ENCODE data around the gene NEDD4L. TPM values are rescaled to one million over a fixed set of nuclear protein-coding genes. Genes with fewer than 3 reads are reported as not detected.
A peak's percentile ranks its signal among the peaks of the same experiment; 100 is the strongest.
"Not testable (repeated sequence)": the region's sequence is repeated elsewhere in the genome, so short reads cannot be mapped to it uniquely, and the experiment has no call there.

The NEDD4L gene
- total RNA-seq, 2 donors from 2014 or later = 5.0 to 7.3 TPM

DNA sequence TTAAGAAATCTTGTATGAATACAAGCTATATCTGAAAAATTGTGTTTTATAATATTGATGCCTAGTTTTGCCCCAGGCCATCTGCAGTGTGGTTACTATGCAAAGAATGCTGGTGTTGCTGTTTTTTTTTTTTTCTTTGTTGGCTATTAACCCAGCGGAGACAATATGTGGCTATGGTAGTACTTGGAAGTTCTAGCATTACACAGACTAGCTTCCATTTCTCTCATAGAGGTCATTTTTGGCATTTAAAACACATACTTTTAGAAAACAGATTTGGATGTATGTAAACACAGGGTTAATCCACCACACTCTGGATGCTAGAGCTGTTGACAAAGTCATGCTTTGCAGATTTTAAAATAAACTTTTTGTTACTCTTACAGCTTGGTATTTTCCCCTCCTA, 209.8 kb downstream of the NEDD4L start:
- Mint-ChIP-seq H3K9me3 (no peaks in the 10 kb centered on the region), H3K27ac (no peak overlapping the region)

DNA sequence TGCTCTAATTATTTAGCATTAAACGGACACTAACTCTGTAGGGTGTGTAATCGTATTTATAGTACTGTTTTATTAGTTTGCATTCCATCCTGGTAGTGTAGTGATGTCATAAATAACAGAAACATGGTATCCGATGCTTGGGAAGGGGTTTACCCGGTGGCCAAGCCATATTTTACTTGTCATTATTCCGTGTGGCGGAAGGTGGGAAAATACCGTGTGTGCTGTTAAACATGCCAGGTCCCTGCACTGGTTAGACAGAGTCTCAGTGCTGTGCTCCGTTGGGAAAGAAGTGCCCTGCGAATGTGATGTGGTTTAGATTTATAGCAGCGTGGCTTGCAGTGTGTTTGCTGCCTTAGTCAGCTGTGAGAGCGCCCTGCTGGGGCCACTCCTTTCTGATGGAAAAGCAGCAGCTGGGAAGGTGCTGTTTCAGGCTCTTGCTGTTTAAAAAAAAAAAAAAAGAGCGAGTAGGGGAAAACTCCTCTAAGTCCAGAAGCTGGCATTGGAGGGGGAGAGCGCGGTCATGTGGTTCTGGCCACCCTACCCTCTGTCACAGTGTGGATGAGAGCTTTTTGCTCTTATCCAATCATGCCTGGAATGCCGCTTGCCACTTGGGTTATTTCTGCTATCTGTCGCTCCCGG, 211.0 kb downstream of the NEDD4L start:
- no peak overlapping the region for H3K4me3 Mint-ChIP-seq
- no peaks in the 10 kb centered on the region for H3K27me3 Mint-ChIP-seq (ENCODE audit: low read depth)
- no peak for DNase-seq
- H3K27ac Mint-ChIP-seq = no peak overlapping the region
- H3K4me1 Mint-ChIP-seq (ENCODE audit: low read depth) = no peaks in the 10 kb centered on the region
- no peak for ATAC-seq (replicated peaks in 1 of 2)
- H3K36me3 Mint-ChIP-seq (ENCODE audit: insufficient read depth in 2 of 2) = no peaks in the 10 kb centered on the region
- H3K9me3 Mint-ChIP-seq = no peaks in the 10 kb centered on the region

More for the DNA sequence above, 209.8 kb downstream of the NEDD4L start:
- H3K4me3 Mint-ChIP-seq = no peak overlapping the region
- ATAC-seq (replicated peaks in 1 of 2) = no peak
- no peaks in the 10 kb centered on the region for H3K36me3 Mint-ChIP-seq (ENCODE audit: insufficient read depth in 2 of 2)
- DNase-seq = no peak
- H3K27me3 Mint-ChIP-seq (ENCODE audit: low read depth) = no peaks in the 10 kb centered on the region
- no peaks in the 10 kb centered on the region for H3K4me1 Mint-ChIP-seq (ENCODE audit: low read depth)

DNA sequence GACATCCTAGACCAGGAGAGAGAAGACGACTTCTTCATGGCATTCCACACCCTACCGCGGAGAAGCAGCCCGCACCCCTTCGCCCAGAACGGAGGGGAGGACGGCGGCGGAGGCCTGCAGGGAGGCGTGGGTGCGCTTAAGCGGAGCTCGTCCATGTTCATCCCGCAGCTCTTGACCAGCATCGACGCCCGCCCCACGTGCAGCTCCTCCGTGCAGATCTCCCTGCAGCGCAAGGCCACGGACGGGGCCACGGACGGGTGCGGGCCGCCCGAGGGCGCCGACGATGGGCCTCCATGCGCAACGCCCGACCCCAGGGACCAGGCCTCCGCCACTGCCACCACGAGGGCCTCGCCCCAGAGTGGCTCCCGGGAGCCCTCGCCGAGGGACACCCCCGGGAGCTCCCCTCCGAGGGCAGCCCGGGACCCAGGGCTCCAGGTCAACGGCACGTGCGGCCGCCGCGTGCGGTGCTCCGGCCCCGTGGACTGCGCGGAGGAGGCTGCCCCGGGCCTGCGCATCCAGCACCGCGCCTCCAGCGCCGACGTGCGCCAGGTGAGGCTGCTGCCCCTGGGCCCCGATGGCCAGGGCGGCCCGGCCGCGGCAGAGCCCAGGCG, 211.8 kb downstream of the NEDD4L start:
- no peaks in the 10 kb centered on the region for H3K4me1 Mint-ChIP-seq (ENCODE audit: low read depth)
- no peak for DNase-seq
- no peak overlapping the region for H3K4me3 Mint-ChIP-seq

DNA sequence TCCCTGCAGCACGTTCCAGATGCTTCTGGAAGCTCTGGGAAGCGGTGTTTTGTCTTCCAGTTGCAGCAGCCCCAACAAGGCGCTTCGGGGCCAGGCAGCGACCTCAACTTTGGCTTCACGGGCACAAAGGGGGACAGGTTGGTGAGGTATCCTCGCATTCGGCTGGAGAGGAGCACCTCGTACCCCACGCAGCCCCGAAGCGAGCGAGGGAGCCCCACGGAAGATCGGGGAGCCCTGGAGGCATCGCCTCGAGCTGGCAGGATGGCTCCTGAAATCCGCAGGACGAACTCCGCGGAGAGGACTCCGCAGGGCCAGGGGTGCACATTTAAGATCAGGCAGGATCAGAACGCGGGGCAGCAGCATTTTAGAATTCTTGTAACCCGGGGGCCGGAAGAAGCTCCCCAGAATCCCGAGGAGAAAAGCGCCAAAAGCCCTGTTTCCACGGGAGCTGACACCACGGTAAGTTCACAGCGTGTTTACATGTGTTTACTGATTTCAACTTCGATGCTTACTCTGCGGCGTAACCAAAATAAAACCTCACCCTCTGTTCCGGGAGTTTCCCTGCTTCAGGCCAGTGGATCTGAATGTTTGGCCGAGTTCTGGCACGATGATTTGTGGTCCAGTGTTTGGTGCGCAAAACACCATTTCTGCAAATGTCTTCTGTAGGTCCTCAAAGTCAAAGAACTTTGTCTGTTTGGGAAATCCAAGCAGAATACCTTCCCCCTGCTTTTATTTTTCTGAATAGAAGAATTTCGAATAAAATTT, 212.5 kb downstream of the NEDD4L start:
- Mint-ChIP-seq H3K36me3 (ENCODE audit: insufficient read depth in 2 of 2) (no peaks in the 10 kb centered on the region), H3K4me1 (ENCODE audit: low read depth) (no peaks in the 10 kb centered on the region), H3K4me3 (no peak overlapping the region), H3K27ac (no peak overlapping the region), H3K27me3 (ENCODE audit: low read depth) (no peaks in the 10 kb centered on the region), H3K9me3 (no peaks in the 10 kb centered on the region)
- ATAC-seq (replicated peaks in 1 of 2) = no peak
- no peak for DNase-seq

More for the DNA sequence above, 211.8 kb downstream of the NEDD4L start:
- H3K27ac Mint-ChIP-seq = no peak overlapping the region
- H3K27me3 Mint-ChIP-seq (ENCODE audit: low read depth) = no peaks in the 10 kb centered on the region
- no peak for ATAC-seq (replicated peaks in 1 of 2)
- H3K9me3 Mint-ChIP-seq = no peaks in the 10 kb centered on the region
- no peaks in the 10 kb centered on the region for H3K36me3 Mint-ChIP-seq (ENCODE audit: insufficient read depth in 2 of 2)

DNA sequence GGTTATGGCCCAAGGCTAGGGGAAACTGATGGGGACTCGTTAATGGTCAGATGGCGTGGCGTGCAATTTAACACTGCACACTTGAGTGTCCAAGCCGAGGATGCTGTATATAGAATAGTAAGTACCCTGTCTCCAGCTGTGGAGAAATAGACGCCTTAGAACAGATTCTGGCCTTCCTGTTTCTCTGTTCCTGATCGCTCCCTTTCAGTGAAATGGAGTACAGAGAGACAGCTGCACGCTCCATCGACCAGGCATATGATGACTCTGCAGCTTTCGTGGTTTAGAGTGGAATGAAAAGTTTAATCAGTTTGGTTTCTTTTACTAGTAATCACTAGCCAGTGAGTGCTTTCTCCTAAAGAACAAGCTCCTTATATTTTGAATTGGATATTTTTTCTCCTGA, 213.4 kb downstream of the NEDD4L start:
- no peak for ATAC-seq (replicated peaks in 1 of 2)
- no peaks in the 10 kb centered on the region for H3K27me3 Mint-ChIP-seq (ENCODE audit: low read depth)
- no peak overlapping the region for H3K27ac Mint-ChIP-seq
- no peak overlapping the region for H3K4me3 Mint-ChIP-seq
- no peaks in the 10 kb centered on the region for H3K4me1 Mint-ChIP-seq (ENCODE audit: low read depth)
- DNase-seq = no peak
- H3K9me3 Mint-ChIP-seq = no peaks in the 10 kb centered on the region
- no peaks in the 10 kb centered on the region for H3K36me3 Mint-ChIP-seq (ENCODE audit: insufficient read depth in 2 of 2)

DNA sequence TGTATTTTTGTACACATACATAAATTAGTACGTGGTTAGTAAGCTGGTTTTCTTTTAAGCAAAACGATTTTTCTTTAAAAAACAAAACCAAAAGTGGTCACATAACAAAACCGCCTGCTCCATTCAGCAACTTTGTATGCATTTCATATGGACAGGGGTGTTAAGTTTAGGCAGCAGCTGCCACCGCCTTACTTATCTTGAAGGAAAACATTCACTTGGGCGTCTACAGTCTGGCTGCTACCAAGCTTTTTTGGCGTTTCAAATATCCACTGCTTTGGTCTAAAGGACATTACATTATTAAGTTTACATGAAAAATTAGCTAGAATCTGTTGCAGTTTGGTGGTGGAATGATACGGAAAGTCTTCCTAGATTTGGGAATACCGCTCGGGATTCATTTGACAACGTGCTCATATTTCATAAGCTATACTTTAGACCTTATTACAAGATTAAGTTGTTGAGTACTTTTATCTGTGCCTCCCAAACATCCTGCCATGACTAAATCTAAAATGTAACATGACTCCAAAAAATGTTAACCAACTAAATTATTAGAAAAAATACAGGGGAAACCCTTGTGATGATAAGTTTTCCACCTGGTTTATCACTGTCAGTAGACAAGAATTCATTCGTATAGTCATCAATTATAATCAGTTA, 214.8 kb downstream of the NEDD4L start:
- H3K4me3 Mint-ChIP-seq = no peak overlapping the region
- no peaks in the 10 kb centered on the region for H3K9me3 Mint-ChIP-seq
- ATAC-seq (replicated peaks in 1 of 2) (no peak), DNase-seq (no peak)
- H3K4me1 Mint-ChIP-seq (ENCODE audit: low read depth) = peaks cover 8% of the 10 kb centered on the region
- no peaks in the 10 kb centered on the region for H3K36me3 Mint-ChIP-seq (ENCODE audit: insufficient read depth in 2 of 2)
- no peaks in the 10 kb centered on the region for H3K27me3 Mint-ChIP-seq (ENCODE audit: low read depth)
- H3K27ac Mint-ChIP-seq = no peak overlapping the region

DNA sequence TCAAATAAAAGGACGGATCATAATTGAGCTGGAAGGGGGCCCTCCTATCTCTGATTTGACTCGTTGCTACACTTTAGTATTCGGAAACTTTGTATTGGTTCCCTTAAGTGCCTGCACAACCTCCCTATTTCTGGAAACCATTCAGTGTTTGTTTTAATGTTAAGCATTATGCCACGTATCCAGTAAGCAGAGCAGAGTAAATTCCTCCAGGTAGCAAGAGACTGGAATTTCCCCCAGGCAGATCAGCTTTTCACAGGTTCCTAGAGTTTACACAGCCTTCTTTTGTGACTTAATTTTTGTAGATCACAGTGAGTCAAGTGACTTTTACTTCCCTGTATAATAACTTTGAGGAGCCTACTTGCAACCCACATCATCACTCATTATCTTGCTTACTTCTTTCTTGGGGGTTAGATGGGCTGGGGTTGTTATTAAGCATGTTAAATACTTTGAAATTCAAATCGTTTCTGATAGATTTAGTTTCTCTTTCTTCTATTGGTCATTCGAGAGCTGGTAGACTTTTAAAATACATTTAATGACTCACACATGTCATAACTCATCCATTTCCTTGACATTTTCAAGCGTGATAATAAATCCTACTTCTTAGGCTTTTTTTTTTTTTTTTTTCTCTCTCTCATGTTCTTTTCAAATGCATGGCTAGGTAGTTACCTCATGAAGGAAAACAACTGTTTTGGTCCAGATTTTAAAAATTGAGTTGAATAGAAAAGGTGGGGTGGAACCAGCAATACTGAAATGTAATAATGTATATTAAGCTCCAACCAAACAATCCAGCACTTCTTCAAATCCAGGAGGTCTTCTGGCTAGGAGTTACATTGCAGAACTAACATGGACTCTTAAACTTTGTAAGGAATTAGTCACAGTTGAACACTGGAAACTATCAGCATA, 219.3 kb downstream of the NEDD4L start:
- Mint-ChIP-seq H3K27me3 (ENCODE audit: low read depth) (no peaks in the 10 kb centered on the region), H3K4me1 (ENCODE audit: low read depth) (peaks cover 8% of the 10 kb centered on the region), H3K9me3 (no peaks in the 10 kb centered on the region), H3K4me3 (peak overlapping the region in 1 of 2 donors; percentile 67), H3K36me3 (ENCODE audit: insufficient read depth in 2 of 2) (no peaks in the 10 kb centered on the region), H3K27ac (peak overlapping the region; percentile 64)
- DNase-seq (no peak), ATAC-seq (replicated peaks in 1 of 2) (peak in 1 of 2 donors; percentile 30)

DNA sequence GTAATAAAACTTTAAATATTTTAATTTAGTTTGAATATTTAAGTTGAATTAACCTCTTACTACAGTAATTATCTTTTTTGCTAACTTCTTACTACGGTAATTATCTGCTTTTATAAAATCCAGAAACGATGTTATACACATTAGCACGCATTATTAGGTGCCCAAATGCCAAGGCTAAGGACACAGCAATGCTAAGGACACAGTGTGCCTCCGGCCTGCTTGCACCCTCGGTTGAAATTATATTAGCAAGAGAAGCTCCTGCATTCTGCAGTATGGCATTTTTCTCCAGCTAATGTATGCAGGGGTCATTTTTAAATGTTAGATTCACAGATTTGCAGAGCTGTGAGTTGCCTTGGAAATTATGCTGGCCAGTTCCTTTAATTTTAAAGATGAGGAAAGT, 220.0 kb downstream of the NEDD4L start:
- Mint-ChIP-seq H3K27me3 (ENCODE audit: low read depth) (no peaks in the 10 kb centered on the region), H3K27ac (no peak overlapping the region), H3K4me1 (ENCODE audit: low read depth) (peaks cover 8% of the 10 kb centered on the region), H3K36me3 (ENCODE audit: insufficient read depth in 2 of 2) (no peaks in the 10 kb centered on the region), H3K9me3 (no peaks in the 10 kb centered on the region), H3K4me3 (no peak overlapping the region)
- ATAC-seq (replicated peaks in 1 of 2) = no peak
- DNase-seq = no peak

DNA sequence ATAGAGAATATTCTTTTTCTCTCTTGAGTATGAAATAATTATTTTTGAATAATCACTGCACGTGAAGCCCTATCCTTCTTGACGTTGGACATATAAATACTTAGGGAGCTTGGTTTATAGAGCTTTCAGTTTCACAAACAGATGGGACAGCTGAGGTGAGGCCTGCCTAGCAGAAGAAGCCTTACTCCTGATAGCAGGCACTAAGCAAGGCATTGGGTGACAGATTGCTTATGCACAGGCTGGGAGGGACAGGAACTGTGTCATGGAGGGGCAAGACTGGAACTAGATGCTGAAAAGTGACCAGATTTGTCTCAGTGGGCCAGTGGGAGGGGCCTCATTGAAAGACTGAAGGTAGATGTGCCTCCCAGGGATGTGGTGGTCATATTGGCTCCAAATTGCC, 220.8 kb downstream of the NEDD4L start:
- H3K4me1 Mint-ChIP-seq (ENCODE audit: low read depth) = peaks cover 8% of the 10 kb centered on the region
- H3K36me3 Mint-ChIP-seq (ENCODE audit: insufficient read depth in 2 of 2) = no peaks in the 10 kb centered on the region
- H3K4me3 Mint-ChIP-seq = no peak overlapping the region
- ATAC-seq (replicated peaks in 1 of 2) (no peak), DNase-seq (no peak)
- no peak overlapping the region for H3K27ac Mint-ChIP-seq
- no peaks in the 10 kb centered on the region for H3K27me3 Mint-ChIP-seq (ENCODE audit: low read depth)
- no peaks in the 10 kb centered on the region for H3K9me3 Mint-ChIP-seq

DNA sequence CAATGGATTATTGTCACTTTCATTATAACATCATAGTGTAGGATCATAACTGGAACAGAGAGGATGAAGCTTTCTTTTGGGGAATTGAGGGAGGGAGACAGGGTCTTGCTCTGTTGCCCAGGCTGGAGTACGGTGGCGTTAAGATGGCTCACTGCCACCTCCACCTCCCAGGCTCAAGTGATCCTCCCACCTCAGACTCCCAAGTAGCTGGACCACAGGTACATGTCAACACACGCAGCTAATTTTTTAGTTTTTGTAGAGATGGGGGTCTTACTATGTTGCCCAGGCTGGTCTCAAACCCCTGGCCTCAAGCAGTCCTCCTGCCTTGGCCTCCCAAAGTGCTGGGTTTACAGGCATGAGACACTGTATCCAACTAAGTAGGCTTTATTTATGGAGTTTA, 221.5 kb downstream of the NEDD4L start:
- not testable (repeated sequence) for H3K36me3 Mint-ChIP-seq (ENCODE audit: insufficient read depth in 2 of 2); H3K4me3 Mint-ChIP-seq; H3K9me3 Mint-ChIP-seq; DNase-seq; H3K27ac Mint-ChIP-seq; H3K27me3 Mint-ChIP-seq (ENCODE audit: low read depth); ATAC-seq (replicated peaks in 1 of 2); H3K4me1 Mint-ChIP-seq (ENCODE audit: low read depth)

DNA sequence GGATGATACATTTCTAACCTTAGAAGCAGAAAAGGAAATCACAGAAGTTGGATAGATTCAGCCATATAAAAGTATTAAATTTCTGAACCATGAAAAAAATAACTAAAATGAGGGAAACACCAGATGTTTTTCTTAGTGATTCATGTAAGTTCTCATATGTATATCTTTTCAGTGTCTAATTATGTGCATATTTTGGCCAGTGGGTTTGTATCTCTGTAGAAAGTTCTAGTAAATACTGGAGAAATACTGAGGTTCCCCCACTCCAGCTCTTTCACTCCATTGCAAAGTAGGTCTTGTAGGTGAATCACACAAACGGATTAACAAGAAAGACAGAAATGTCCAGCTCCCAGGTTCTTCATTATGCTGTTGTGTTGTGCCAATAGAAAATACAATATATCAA, 222.3 kb downstream of the NEDD4L start:
- no peaks in the 10 kb centered on the region for H3K36me3 Mint-ChIP-seq (ENCODE audit: insufficient read depth in 2 of 2)
- H3K27me3 Mint-ChIP-seq (ENCODE audit: low read depth) = no peaks in the 10 kb centered on the region
- ATAC-seq (replicated peaks in 1 of 2) (no peak), DNase-seq (no peak)
- no peak overlapping the region for H3K4me3 Mint-ChIP-seq
- no peak overlapping the region for H3K27ac Mint-ChIP-seq
- peaks cover 8% of the 10 kb centered on the region for H3K4me1 Mint-ChIP-seq (ENCODE audit: low read depth)
- no peaks in the 10 kb centered on the region for H3K9me3 Mint-ChIP-seq

DNA sequence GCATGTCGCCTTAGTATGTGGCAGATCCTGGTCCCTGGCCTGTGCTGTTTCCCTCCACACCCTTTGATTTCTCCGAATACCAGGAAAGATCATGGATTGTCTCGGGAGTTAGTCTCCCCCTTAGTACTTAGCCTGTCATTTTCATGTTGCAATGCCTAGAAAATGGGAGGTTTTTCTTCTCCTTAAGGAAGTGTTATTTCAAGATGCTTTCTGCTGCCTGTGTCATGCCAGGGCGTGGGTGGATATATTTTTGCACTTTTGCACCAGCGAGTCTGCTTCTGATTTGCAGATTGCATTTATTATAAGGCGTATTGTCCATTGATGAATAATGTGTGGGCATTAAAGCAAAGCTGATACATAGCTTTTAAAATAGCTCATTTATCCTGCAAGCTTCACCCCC, 223.5 kb downstream of the NEDD4L start:
- DNase-seq (no peak), ATAC-seq (replicated peaks in 1 of 2) (no peak)
- Mint-ChIP-seq H3K27ac (no peak overlapping the region), H3K9me3 (no peaks in the 10 kb centered on the region), H3K4me1 (ENCODE audit: low read depth) (peaks cover 11% of the 10 kb centered on the region), H3K36me3 (ENCODE audit: insufficient read depth in 2 of 2) (no peaks in the 10 kb centered on the region), H3K27me3 (ENCODE audit: low read depth) (no peaks in the 10 kb centered on the region), H3K4me3 (no peak overlapping the region)

All from activated T-cell treated with anti-CD3 and anti-CD28 coated beads, Interleukin-2, amount 50 U/mL, for 72 hours (primary cell).